OCI-LY7 (cell line): Measurements from ENCODE around the gene CTH. TPM values are rescaled to one million over a fixed set of nuclear protein-coding genes. Genes with fewer than 3 reads are reported as not detected.
A peak's percentile ranks its signal among the peaks of the same experiment; 100 is the strongest.
"Not testable (repeated sequence)": the region's sequence is repeated elsewhere in the genome, so short reads cannot be mapped to it uniquely, and the experiment has no call there.

Source experiments
- BruUV-seq: library from RNA; stranded (reverse); fragments of 400-500 nt; replicated peaks from 2 replicates; lab custom pipeline; 2021; lab: Mats Ljungman, UMichigan
- CTCF ChIA-PET: fragments of 300-600 bp; sonication (Branson Sonifier 250); formaldehyde crosslinking; loops from one replicate; lab custom pipeline; 2022; ENCODE audit warnings: antibody characterized with exemption; ENCODE audit not compliant: unreplicated experiment; lab: Charles Lee
- POLR2A ChIA-PET: fragments of 300-600 bp; sonication (Branson Sonifier 250); formaldehyde crosslinking; loops from one replicate; lab custom pipeline; 2022; ENCODE audit warnings: antibody characterized with exemption; lab: Charles Lee
- DNase-seq: peaks from one replicate; pipeline ENCODE4 v3.0.0-alpha.2; 2015; ENCODE audit warnings: low spot score
- H2AFZ ChIP-seq: fragments of 200-600 bp; sonication (generic), shearing (Covaris generic); 2 replicates; pipeline ENCODE4 v1.6.1; 2014; ENCODE audit warnings: mild to moderate bottlenecking, antibody characterized with exemption, low read length, moderate library complexity
- H3K27ac ChIP-seq: fragments of 200-600 bp; sonication (generic); 2 replicates; pipeline ENCODE4 v1.5.1; 2014; ENCODE audit warnings: mixed run types, low read depth, mild to moderate bottlenecking, moderate library complexity, low read length, inconsistent platforms; ENCODE audit not compliant: poor library complexity, severe bottlenecking
- H3K36me3 ChIP-seq: fragments of 200-600 bp; sonication (generic); 2 replicates; pipeline ENCODE4 v1.6.1; 2014; ENCODE audit warnings: mild to moderate bottlenecking, antibody characterized with exemption, low read length, moderate library complexity, mixed read lengths; ENCODE audit not compliant: insufficient read depth
- H3K4me1 ChIP-seq: fragments of 200-600 bp; sonication (generic); 2 replicates; pipeline ENCODE4 v1.5.1; 2014; ENCODE audit warnings: mild to moderate bottlenecking, low read length; ENCODE audit not compliant: insufficient read depth, poor library complexity, severe bottlenecking
- H3K4me2 ChIP-seq: fragments of 200-600 bp; sonication (generic); 2 replicates; pipeline ENCODE4 v1.6.1; 2014; ENCODE audit warnings: mild to moderate bottlenecking, low read length
- H3K4me3 ChIP-seq: fragments of 200-600 bp; sonication (generic); 2 replicates; pipeline ENCODE4 v1.5.1; 2014; ENCODE audit warnings: mild to moderate bottlenecking, low read depth, low read length; ENCODE audit not compliant: poor library complexity, severe bottlenecking
- H3K79me2 ChIP-seq: fragments of 200-600 bp; sonication (generic); 2 replicates; pipeline ENCODE4 v1.6.1; 2016; ENCODE audit warnings: low read depth, mild to moderate bottlenecking, low read length, moderate library complexity, mixed read lengths; ENCODE audit not compliant: insufficient read depth
- H3K9me2 ChIP-seq: fragments of 200-600 bp; sonication (generic); 2 replicates; pipeline ENCODE4 v1.6.1; 2016; ENCODE audit warnings: mild to moderate bottlenecking, low read length, mixed read lengths; ENCODE audit not compliant: insufficient read depth
- H3K9me3 ChIP-seq: fragments of 200-600 bp; sonication (generic); 2 replicates; pipeline ENCODE4 v1.6.1; 2014; ENCODE audit warnings: mild to moderate bottlenecking, mixed run types, low read length, mixed read lengths
- H4K20me1 ChIP-seq: fragments of 200-600 bp; sonication (generic); 2 replicates; pipeline ENCODE4 v1.6.1; 2014; ENCODE audit warnings: mild to moderate bottlenecking, antibody characterized with exemption, low read length, moderate library complexity, mixed read lengths; ENCODE audit not compliant: insufficient read depth
- EZH2phosphoT487 ChIP-seq: fragments of 200-600 bp; sonication (generic); IDR thresholded peaks from 2 replicates; pipeline ENCODE4 v1.6.1; 2018; ENCODE audit warnings: low read depth, borderline replicate concordance, mild to moderate bottlenecking, mixed run types, antibody characterized with exemption, low read length, moderate library complexity, mixed read lengths
- intact Hi-C: fragments of 100-400 bp; cut with micrococcal nuclease; formaldehyde crosslinking; loops from one replicate; pipeline ENCODE4 v1.10.0; 2022; ENCODE audit not compliant: unreplicated experiment
- total RNA-seq, 2 experiments: library from RNA; depleted of rRNA in 1 of 2; stranded (reverse); fragments of >200 nt in 1 of 2; shearing (Covaris generic) in 1 of 2; gene quantifications; 2 replicates each; pipeline ENCODE4 v1.2.3, GENCODE V29; 2014 to 2022
- TF ChIP-seq, protein P1 (sequence below): fragments of 200-600 bp; sonication (generic); conservative IDR thresholded peaks from 2 replicates; pipeline ENCODE4 v1.5.1; 2014; ENCODE audit warnings: mild to moderate bottlenecking, antibody characterized with exemption, low read length, moderate library complexity, mixed read lengths

Gene CTH
- total RNA-seq, 2 experiments from 2014 or later = 9.7 to 14.4 TPM

- BruUV-seq = no TSS peak
- Histone ChIP-seq H2AFZ (no peak overlapping the region), H3K4me1 (no peaks in the 10 kb centered on the region), H3K4me3 (no peak overlapping the region), H4K20me1 (no peaks in the 10 kb centered on the region), H3K4me2 (no peak overlapping the region), H3K36me3 (no peaks in the 10 kb centered on the region), H3K9me3 (no peaks in the 10 kb centered on the region), H3K79me2 (no peaks in the 10 kb centered on the region), H3K27ac (no peak overlapping the region), H3K9me2 (no peaks in the 10 kb centered on the region)
- TF ChIP-seq, protein P1, sequence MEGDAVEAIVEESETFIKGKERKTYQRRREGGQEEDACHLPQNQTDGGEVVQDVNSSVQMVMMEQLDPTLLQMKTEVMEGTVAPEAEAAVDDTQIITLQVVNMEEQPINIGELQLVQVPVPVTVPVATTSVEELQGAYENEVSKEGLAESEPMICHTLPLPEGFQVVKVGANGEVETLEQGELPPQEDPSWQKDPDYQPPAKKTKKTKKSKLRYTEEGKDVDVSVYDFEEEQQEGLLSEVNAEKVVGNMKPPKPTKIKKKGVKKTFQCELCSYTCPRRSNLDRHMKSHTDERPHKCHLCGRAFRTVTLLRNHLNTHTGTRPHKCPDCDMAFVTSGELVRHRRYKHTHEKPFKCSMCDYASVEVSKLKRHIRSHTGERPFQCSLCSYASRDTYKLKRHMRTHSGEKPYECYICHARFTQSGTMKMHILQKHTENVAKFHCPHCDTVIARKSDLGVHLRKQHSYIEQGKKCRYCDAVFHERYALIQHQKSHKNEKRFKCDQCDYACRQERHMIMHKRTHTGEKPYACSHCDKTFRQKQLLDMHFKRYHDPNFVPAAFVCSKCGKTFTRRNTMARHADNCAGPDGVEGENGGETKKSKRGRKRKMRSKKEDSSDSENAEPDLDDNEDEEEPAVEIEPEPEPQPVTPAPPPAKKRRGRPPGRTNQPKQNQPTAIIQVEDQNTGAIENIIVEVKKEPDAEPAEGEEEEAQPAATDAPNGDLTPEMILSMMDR = no peak
- no peak for TF ChIP-seq EZH2phosphoT487
- CTCF ChIA-PET = no interaction called here
- no peak for DNase-seq
- POLR2A ChIA-PET = interaction anchor here (1.0 to 1.4 kb wide), 2 partner anchors 9 to 40 kb away, joined by 4 read pairs; no protein-coding TSS in a partner anchor
- intact Hi-C loops = no loop called here
These were observed 31.4 kb downstream of the CTH start for GRCh38 chr1:70442490-70442889.

DNA sequence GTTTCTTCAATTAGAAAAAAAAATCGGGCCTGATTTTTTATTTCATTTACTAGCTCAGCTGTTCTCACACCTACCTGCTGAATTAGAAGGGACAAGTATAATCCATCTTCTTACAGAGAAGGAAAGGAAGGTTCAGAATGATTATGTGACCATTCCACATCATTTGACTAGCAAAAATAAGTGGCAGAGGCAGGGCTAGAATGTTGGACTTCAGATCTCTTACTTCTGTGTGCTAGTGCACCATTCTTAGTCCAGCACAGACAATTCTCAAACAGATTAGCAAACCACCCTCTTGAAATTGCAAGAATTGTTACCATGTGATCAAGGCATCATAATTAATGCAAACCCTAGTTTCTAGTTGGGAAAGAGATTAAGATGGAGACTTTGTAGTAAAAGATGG is 32.7 kb downstream of the CTH start:
- Histone ChIP-seq H2AFZ (no peak overlapping the region), H3K36me3 (no peaks in the 10 kb centered on the region)

GRCh38 chr1:70449049-70449448 is 38.0 kb downstream of the CTH start:
- no peak for DNase-seq
- Histone ChIP-seq H4K20me1 (no peaks in the 10 kb centered on the region), H3K9me2 (no peaks in the 10 kb centered on the region), H3K4me2 (no peak overlapping the region), H3K9me3 (no peaks in the 10 kb centered on the region), H3K36me3 (no peaks in the 10 kb centered on the region), H3K79me2 (no peaks in the 10 kb centered on the region), H3K4me3 (no peak overlapping the region), H3K4me1 (no peaks in the 10 kb centered on the region), H2AFZ (no peak overlapping the region), H3K27ac (no peak overlapping the region)
- no peak for TF ChIP-seq EZH2phosphoT487
- TF ChIP-seq, protein P1 = no peak
- intact Hi-C loops = no loop called here
- no TSS peak for BruUV-seq
- POLR2A ChIA-PET = interaction anchor here (1.2 kb wide), 1 partner anchor 95 kb away, joined by 3 read pairs; the partner anchor contains the start of gene ANKRD13C
- CTCF ChIA-PET = no interaction called here

More for the DNA sequence above, 32.7 kb downstream of the CTH start:
- H3K9me3 ChIP-seq = no peaks in the 10 kb centered on the region
- H3K27ac ChIP-seq = no peak overlapping the region
- ChIA-PET CTCF (no interaction called here), POLR2A (interaction anchor here (1.0 to 1.4 kb wide), 2 partner anchors 38 to 305 kb away, joined by 3 to 4 read pairs; no protein-coding TSS in a partner anchor)
- no TSS peak for BruUV-seq
- no peaks in the 10 kb centered on the region for H3K9me2 ChIP-seq
- no peaks in the 10 kb centered on the region for H4K20me1 ChIP-seq
- H3K4me1 ChIP-seq = no peaks in the 10 kb centered on the region
- H3K4me3 ChIP-seq = no peak overlapping the region
- no peaks in the 10 kb centered on the region for H3K79me2 ChIP-seq
- intact Hi-C loops = no loop called here
- DNase-seq = no peak
- TF ChIP-seq EZH2phosphoT487 = no peak
- TF ChIP-seq, protein P1 = no peak
- no peak overlapping the region for H3K4me2 ChIP-seq

- POLR2A ChIA-PET = interaction anchor here (1.5 kb wide), 1 partner anchor 15 kb away, joined by 4 read pairs; no protein-coding TSS in a partner anchor
- H3K36me3 ChIP-seq, H3K79me2 ChIP-seq, H3K9me2 ChIP-seq, H3K4me2 ChIP-seq, CTCF ChIA-PET, H3K4me3 ChIP-seq, H3K9me3 ChIP-seq, BruUV-seq, H3K4me1 ChIP-seq, intact Hi-C loops, DNase-seq, H4K20me1 ChIP-seq, H3K27ac ChIP-seq: not testable (repeated sequence)
- peak overlapping the region; percentile 80; the same call in 1 of the 2 replicates for H2AFZ ChIP-seq
These were observed 41.3 kb downstream of the CTH start for GRCh38 chr1:70452164-70452939.
